ENCODE results near the gene ZP3.
"Not testable (repeated sequence)": the region's sequence is repeated elsewhere in the genome, so short reads cannot be mapped to it uniquely, and the experiment has no call there.

DNA sequence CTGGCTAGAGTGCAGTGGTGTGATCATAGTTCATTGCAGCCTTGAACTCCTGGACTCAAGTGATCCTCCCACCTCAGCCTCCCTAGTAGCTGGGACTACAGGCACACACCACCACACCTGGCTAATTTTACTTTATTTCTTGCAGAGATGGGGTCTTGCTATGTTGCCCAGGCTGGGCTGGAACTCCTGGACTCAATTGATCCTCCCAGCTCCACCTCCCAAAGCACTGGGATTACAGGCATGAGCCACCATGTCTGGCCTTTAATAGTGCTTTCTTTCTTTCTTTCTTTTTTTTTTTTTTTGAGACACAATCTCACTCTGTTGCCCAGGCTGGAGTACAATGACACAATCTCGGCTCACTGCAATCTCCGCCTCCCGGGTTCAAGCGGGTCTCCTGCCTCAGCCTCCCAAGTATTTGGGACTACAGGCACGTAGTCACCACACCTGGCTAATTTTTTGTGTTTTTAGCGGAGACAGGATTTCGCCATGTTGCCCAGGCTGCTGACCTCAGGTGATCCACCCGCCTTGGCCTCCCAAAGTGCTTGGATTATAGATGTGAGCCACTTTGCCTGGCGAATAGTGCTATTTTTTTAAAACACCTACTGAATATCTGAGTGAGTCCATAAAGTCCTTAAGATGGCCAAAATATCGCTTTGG is 7.0 kb upstream of the ZP3 start:
- TF ChIP-seq EP300 (IDR thresholded peaks at IDR 0.05): not testable (repeated sequence)
- TF ChIP-seq, protein P1, sequence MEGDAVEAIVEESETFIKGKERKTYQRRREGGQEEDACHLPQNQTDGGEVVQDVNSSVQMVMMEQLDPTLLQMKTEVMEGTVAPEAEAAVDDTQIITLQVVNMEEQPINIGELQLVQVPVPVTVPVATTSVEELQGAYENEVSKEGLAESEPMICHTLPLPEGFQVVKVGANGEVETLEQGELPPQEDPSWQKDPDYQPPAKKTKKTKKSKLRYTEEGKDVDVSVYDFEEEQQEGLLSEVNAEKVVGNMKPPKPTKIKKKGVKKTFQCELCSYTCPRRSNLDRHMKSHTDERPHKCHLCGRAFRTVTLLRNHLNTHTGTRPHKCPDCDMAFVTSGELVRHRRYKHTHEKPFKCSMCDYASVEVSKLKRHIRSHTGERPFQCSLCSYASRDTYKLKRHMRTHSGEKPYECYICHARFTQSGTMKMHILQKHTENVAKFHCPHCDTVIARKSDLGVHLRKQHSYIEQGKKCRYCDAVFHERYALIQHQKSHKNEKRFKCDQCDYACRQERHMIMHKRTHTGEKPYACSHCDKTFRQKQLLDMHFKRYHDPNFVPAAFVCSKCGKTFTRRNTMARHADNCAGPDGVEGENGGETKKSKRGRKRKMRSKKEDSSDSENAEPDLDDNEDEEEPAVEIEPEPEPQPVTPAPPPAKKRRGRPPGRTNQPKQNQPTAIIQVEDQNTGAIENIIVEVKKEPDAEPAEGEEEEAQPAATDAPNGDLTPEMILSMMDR (IDR thresholded peaks at IDR 0.05): not testable (repeated sequence)
